COR-L47 (cell line): ENCODE results near the gene SLC26A11.
"Not testable (repeated sequence)": the region's sequence is repeated elsewhere in the genome, so short reads cannot be mapped to it uniquely, and the experiment has no call there.

ENCODE experiments used
- DNase-seq: peaks from one replicate; lab custom pipeline; 2025; lab: John Stamatoyannopoulos, UW

Gene SLC26A11

DNA sequence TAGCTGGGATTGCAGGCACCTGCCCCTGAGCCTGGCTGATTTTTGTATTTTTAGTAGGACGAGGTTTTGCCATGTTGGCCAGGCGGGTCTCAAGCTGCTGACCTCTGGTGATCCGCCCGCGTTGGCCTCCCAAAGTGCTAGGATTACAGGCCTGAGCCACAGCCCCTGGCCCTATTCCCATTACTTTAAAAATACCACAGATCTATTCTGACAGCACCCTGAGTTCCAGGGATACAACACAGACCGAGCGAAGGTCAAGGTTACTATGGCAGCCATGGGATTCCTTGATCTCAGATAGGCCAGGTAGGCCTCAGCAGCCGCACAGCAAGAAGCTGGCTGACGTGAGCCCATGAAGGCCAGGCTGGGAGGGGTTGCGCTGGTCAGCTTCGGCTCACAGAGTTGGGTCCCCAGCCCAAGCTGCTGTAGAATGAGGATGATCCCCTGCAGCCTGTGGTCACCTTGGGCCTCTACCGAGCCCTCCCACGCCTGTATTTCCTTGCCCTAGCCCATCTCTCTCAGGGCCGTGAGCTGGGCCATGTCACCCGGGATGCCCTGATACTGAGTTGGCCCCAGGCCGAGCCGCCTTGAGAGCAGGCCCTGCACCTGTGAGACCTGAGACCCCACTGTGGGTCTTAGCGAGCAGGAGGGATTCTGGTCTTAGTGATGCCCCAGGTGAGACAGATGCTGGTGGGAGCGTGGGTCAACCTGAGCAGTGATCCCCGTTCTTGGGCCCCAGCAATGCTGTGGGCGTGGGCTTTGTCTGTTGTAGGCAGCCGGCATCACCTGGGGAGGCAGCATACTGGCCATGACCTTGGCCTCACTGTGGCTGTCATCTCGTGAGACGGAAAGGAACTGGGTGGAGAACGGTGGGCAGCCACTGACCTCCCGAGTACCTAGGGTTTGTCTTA is 23.6 kb downstream of the SLC26A11 start:
- DNase-seq = no peak

DNA sequence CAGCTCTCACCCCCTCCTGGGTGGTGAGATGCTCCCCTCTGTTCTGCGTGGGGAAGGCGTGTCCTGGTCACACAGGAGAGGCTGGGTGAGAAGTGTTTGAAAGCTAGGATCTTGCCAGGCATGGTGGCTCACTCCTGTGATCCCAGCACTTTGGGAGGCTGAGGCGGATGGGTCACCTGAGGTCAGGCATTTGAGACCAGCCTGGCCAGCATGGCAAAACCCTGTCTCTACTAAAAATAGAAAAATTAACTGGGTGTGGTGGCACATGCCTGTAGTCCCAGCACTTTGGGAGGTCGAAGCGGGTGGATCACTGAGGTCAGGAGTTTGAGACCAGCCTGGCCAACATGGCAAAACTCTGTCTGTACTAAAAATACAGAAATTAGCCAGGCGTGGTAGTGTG is 24.2 kb downstream of the SLC26A11 start:
- DNase-seq = not testable (repeated sequence)

DNA sequence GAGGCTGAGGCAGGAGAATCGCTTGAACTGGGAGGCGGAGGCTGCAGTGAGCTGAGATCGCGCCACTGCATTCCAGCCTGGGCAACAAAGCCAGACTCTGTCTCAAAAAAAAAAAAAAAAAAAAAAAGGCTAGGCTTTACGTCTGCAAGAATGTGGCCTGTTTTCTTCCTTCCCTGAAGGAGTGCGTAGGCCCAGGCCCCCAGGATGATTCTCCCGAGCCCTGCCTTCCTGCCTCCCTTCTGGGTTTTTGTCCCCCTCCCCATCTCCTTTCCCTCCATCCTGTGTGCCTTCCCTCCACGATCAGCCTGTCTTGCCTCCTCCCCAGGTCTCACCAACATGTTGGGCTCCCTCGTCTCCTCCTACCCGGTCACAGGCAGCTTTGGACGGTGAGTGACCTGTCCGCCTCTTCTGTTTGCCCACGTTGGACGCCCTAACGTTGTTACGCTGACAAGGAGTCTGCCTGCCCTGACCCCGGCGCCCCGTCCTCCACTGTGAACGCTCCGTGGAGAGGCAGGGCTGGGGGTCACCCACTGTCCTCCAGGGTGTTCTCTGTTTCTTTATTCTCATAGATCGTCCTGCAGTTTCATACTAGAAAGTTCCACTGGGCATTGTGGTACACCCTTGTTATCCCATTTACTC is 24.8 kb downstream of the SLC26A11 start:
- DNase-seq = no peak

DNA sequence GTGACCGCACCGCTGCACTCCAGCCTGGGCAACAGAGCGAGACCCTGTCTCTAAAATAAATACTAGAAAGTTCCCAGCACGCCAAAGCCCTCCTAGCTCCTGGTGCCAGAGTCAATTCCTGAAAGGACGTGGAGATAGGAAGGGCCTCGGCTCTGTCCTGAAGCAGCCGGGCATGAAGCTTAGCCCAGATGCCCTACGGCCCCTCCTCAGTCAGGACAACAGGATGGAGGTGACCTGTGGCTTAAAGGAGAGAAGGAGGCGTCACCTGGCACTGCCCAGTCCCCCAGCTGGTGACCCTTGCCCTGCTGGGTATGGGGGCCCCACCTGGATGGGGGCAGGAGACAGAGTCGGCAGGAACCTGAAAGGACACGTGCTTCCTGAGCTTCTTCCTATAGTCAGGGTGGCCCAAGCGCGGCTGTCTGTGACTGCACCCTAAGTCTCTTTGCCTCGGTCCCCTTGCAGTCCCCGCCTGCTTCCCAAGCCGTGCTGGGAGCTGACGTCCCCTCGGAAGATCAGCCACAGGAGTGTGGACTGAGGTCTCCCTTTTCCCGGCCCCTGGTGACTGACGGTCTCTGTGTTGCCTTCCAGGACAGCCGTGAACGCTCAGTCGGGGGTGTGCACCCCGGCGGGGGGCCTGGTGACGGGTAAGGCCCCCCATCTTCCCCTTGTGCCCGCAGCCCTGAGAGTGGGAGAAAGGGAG is 25.5 kb downstream of the SLC26A11 start:
- DNase-seq = no peak

DNA sequence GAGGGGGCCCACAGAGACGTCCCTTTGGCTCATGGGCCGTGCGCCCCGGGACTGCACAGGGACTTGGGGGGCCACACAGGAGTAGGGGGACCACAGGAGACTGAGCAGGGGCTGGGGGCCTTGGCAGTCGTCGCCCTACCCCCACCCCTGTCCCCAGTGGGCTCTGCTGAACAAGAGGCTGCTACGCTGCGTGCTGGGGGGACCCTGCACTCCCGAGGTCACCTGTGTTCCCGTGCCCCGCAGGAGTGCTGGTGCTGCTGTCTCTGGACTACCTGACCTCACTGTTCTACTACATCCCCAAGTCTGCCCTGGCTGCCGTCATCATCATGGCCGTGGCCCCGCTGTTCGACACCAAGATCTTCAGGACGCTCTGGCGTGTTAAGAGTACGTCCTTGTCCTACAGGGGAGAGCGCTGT is 26.0 kb downstream of the SLC26A11 start:
- no peak for DNase-seq

DNA sequence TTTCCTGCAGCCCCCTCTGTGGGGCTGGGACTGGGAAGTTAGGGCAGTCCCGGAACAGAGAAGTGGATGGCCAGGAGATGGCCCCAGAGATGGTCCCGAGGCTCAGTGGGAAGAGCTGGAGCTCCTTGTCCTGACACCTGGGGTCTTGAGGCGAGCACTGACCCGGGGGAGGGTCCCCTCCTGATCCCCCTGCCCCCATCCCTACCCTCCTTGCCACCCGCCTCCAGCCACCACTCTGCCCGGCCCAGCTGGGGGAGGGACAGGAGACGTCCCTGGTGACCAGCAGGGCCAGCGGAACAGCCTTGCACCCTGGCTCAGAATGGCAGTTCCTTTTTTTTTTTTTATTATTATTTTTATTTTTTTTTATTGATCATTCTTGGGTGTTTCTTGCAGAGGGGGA is 26.5 kb downstream of the SLC26A11 start:
- DNase-seq = no peak

DNA sequence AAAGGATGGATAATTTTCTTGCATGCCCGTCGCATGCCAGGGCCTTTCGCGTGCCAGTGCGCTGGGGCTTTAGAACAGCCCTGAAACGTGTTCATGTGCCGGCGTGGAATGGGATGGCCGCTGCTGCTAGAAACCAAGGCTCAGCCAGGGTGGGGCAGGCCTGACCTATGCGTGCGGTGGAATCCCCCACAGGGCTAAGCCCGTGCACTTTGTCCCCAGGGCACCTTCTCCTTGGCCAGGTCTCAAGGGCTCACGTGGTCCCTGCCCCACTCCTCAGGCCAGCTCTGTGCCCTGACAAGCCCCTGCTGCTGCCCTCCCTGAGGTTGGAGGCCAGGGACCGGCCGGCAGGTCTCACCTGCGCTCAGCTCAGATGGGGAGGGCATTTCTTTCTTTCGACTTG is 27.3 kb downstream of the SLC26A11 start:
- no peak for DNase-seq

DNA sequence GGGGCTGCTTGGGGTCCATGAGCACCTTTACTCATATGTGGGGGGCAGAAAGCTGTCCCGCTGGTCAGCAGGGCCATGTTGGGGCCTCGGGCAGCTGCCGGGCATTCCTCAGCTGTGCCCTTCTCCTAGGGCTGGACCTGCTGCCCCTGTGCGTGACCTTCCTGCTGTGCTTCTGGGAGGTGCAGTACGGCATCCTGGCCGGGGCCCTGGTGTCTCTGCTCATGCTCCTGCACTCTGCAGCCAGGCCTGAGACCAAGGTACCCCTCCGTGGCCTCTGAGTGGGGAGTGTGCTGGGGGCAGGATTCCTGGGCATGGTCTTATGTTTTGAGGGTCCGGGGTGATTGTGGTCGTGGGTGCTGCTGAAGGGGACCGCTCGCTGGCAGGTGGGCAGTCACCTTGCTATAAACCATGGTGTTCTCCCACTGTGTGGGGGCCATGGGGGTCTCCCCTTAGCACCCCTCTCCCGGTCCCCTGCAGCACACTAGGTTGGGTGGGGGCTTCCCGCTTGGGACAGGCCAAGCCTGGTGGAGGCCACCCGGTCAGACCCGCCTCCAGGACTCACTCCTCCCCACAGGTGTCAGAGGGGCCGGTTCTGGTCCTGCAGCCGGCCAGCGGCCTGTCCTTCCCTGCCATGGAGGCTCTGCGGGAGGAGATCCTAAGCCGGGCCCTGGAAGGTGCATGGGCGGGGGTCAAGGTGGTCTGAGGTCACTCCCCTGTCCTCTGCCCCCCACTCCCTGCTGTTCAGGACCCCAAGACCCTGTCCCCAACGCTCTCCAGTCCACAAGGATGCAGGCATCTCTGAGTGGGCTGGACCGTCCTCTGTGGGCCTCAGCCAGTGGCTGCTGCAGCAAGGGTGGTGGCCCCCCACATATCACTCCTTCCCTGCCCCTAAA is 28.0 kb downstream of the SLC26A11 start:
- no peak for DNase-seq

DNA sequence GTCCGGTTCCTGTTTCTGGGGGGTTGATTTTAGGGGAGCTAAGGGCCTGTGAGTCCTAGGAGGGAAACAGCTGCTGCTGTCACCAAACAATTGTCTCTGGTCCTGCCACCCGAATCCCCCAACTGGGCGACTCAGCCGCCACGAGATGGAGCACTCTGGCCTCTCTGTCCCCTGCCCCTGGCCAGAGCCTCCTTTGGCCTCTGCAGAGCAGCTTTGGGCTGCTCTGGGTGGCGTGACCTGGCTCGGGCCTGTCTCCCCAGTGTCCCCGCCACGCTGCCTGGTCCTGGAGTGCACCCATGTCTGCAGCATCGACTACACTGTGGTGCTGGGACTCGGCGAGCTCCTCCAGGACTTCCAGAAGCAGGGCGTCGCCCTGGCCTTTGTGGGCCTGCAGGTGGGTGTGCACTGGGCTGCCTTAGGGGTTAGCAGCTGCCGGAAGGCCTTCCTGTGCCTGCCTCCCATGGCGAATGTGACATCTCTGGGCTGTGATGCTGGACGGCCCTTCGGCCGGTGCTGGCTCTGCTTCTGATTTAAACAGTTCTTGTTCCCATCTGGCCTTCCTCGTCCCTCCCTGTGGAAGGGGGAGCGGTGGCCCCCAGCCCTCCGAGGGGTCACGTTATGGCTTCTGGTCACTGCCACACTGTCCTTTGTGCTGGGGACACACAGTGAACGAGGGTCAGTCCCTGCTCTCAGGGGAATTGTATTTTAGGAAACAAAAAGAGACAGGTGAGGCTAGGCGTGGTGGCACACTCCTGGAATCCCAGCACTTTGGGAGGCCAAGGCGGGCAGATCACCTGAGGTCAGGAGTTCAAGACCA is 28.9 kb downstream of the SLC26A11 start:
- DNase-seq = no peak

DNA sequence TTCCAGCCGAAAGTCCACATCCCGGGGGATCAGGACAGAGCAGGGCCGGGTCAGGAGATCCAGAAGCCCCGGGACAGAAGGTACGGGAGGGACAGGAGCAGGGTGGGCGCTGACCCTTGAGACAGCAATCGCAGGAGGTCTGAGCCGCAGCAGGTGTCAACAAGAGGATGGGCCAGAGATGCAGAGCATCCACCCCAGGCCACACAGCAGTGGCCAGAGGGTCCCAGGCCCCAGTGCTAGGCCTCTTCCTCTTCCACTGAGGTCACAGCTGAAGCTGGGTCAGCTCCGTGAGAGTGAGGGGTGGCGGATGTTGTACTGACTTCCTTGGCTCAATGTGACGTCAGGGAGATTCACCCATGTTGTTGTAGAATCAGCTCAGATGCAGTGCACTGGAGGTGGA is 31.7 kb downstream of the SLC26A11 start:
- no peak for DNase-seq

DNA sequence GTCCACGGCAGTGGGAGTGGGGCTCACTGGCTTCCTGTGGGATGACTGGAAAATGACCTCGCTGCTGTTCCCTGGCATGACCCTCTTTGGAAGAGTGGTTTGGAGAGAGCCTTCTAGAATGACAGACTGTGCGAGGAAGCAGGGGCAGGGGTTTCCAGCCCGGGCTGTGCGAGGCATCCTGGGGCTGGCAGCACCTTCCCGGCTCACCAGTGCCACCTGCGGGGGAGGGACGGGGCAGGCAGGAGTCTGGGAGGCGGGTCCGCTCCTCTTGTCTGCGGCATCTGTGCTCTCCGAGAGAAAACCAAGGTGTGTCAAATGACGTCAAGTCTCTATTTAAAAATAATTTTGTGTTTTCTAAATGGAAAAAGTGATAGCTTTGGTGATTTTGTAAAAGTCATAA is 32.6 kb downstream of the SLC26A11 start:
- DNase-seq = peak; percentile 84

DNA sequence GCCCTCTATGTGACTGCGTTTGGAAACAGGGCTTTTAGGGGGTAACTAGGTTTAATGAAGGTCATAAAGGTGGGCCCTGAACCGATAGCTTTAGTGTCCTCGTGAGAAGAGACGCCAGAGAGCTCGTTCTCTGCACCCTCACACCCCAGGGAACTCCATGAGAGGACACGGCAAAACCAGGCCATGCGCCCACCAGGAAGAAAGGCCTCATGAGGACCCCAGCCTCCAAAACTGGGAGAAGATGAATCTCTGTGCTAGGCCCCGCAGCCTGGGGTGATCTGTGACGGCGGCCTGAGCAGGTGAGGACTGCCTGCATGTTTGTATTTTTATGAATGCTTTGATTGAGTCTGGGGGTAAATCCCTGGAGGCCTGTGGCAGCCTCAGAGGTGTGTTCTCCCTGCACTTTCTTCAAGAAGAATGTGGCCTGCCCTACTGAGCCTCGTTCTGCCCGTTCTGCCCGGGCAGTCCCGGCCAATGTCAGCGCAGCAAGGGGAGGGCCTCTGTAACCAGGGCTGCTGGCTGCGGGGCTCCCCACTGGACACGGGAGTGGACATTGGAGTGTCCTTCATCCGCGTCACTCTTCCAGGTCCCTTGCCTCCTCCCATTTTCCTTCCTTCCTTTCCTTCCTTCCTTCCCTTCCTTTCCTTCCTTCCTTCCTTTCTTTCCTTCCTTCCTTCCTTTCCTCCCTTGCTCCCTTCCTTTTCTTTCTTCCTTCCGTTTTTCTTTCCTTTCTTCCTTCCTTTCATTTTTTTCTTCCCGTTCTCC is 33.6 kb downstream of the SLC26A11 start:
- DNase-seq = no peak

DNA sequence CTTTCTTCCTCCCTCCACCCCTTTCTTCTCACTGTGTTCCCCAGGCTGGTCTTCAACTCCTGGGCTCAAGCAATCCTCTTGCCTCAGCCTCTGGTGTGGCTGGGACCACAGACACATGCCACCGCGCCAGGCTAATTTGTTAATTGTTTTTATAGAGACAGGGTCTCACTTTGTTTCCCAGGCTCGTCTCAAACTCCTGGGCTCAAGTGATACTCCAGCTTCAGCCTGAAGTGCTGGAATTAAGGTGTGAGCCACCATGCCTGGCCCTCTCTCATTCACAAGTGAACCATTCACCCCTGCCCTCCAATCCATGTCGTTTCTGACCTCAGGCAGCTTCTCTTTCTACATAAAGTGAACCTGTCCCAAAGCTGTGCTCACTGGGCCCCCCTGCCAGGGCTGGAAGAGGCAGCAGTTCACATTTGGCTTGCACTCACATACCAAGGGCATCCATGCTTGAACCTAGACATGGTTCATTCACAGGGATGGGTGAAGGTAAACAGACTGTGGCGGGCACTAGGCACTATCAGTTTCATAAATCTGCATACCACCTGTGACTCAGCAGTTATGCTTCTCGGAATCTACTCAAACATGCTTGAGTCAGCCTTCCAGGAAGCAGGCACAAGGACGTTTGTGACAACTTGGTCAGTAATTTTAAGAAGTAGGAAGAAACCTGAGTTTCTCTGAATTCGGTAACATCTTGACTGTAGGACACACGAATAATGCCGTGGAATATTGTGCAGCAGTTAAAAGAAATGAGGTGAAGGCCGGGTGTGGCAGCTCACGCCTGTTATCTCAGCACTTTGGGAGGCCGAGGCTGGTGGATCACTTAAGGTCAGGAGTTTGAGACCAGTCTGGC is 34.4 kb downstream of the SLC26A11 start:
- no peak for DNase-seq

DNA sequence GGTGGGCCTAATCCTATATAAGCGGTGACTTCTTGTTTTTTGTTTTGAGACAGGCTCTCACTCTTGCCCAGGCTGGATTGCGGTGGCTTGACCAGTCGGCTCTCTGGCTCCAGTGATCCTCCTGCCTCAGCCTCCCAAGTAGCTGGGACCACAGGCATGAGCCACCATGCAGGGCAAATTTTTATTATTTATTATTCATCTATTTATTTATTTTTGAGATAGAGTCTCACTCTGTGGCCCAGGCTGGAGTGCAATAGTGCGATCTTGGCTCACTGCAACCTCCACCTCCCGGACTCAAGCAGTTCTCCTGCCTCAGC is 35.8 kb downstream of the SLC26A11 start:
- DNase-seq = no peak

DNA sequence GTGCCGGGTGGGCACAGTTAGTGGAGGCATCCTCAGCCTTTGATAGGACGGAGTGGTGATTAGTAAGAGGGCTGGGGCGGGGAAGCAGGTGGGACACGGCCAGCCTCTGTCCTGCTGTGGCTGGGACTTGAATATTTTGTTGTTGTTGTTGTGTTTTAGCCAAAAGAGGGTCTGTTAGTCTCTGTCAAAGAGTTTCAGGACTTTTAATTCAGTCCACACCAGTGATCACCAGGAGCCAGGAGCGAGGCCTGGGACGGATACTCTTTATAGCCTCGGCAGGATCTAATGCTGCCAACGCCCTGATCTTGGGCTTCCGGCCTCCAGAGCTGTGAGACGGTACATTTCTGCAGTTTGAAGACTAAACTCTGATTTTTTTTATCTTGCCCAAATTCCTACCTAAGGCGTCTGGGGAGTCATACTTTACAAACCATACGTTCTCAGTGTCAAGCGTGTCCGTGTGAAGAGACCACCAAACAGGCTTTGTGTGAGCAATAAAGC is 37.5 kb downstream of the SLC26A11 start:
- DNase-seq = no peak

DNA sequence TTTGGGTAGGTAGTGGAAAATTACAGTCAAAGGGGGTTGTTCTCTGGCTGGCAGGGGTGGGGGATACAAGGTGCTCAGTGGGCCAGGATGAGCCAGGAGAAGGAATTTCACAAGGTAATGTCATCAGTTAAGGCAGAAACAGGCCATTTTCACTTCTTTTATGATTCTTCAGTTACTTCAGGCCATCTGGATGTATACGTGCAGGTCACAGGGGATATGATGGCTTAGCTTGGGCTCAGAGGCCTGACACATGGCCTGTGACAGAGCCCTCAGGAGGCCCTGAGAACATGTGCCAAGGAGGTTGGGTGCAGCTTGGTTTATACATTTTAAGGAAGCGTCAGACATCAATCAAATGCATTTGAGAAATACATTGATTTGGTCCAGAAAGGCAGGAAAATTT is 38.1 kb downstream of the SLC26A11 start:
- not testable (repeated sequence) for DNase-seq

DNA sequence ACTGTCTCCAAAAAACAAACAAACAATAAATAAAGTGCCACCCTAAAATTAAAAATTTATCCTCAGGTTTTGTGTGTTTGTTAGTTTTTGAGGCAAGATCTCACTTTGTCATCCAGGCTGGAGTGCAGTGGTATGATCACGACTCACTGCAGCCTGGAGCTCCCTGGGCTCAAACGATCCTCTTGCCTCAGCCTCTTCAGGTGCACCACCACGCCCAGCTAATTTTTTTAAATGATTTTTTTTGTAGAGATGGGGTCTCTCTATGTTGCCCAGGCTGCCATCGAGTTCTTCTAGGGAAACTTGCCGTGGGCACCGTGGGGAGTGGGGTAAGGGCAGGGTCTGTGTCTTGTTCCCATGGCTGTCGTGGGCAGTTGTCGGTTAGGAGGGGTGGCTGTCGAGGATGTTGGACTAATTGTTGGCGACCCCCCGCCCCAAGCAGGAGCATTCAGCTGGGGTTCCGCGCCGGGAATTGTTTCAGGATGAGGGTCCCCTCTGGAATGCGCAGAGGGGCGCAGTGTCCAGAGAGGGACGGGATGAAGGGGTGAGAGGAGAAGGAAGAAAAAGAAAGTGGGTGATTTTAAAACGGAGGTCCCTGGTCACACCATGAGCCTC is 39.3 kb downstream of the SLC26A11 start:
- no peak for DNase-seq

DNA sequence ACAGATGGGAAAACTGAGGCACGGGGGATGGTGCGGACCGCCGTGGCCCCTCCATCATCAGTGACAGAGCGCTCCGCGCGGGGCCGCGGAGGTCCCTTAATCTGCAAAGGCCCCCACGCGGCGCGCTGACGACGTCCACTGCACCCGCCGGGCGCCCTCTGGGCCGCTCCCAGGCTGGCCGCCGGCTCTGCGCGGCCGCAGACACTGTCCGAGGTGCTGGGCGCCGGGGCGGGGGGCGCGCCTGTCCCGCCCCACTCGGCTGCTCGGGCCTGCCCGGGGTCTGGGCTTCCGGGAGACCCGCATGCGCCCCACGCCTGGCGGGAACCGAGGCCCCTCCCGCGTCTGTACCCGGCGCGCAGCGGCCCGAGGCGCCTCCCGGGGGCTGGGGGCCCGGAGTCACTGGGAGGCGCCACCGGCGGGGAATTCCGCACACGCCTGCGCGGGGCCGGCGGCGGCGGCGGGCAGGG is 39.9 kb downstream of the SLC26A11 start:
- DNase-seq = peak; percentile 56

DNA sequence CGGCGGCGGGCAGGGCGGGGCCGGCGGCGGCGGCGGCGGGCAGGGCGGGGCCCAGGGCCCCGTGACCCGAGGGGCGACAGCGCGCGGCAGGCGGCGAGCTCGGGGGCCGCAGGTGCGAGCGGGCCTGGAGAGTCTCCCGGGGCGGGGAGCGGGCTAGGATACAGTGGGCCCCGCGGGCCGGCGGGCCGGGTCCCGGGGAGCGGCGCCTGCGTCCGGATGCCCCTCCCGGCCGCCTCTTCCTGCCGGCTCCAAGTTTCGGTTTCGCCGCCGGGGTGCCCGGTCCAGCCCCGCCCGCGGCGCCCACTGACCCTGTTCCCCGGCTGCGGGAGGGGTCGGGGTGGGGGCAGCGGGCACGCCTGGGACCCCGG is 40.5 kb downstream of the SLC26A11 start, which contains the start of gene RNF213:
Gene RNF213, plus strand, starts transcription at position 62 of the 368 bp plus-strand sequence. CDS start 2,830 bp downstream, outside the sequence.
- DNase-seq = no peak
